ENCODE results near the gene PRRX2. TPM values are rescaled to one million over a fixed set of nuclear protein-coding genes. Genes with fewer than 3 reads are reported as not detected.

PRRX2 gene
- polyA plus RNA-seq, 1 donor (not counting 4 experiments of a cell fraction or from before 2014, with no cell fraction given) = not detected

- TF ChIP-seq EZH2 (IDR thresholded peaks at IDR 0.05; ENCODE audit: low read length) = no peak
Observed at GRCh38 chr9:129671065-129671464, 5.6 kb downstream of the PRRX2 start.

GRCh38 chr9:129671519-129671918 lies 6.1 kb downstream of the PRRX2 start:
- H2AFZ ChIP-seq (ENCODE audit: control insufficient read depth, low read length) = no peak overlapping the region
- no peak for TF ChIP-seq CTCF (optimal IDR thresholded peaks at IDR 0.05 in 1 of 3, IDR thresholded peaks at IDR 0.05 in 1 of 3, conservative IDR thresholded peaks at IDR 0.05 in 1 of 3; ENCODE audit: extremely low read depth in 1 of 3, insufficient read depth in 2 of 3, low read length in 3 of 3)
- TF ChIP-seq EZH2 (IDR thresholded peaks at IDR 0.05; ENCODE audit: low read length) = no peak
- H3K36me3 ChIP-seq (ENCODE audit: control insufficient read depth in 2 of 2, extremely low read depth in 1 of 2, insufficient read depth in 2 of 2, low read length in 2 of 2) = no peaks in the 10 kb centered on the region
- H3K9ac ChIP-seq (ENCODE audit: control insufficient read depth, extremely low read depth, insufficient read depth, low read length) = no peak overlapping the region
- H3K4me2 ChIP-seq (ENCODE audit: control insufficient read depth, extremely low read depth, insufficient read depth, low read depth, low read length) = no peak overlapping the region
- no peak overlapping the region for H3K27ac ChIP-seq (ENCODE audit: control insufficient read depth, insufficient read depth, low read length)
- no peaks in the 10 kb centered on the region for H4K20me1 ChIP-seq (ENCODE audit: control insufficient read depth, extremely low read depth, insufficient read depth, low read length)
- peaks cover 35% of the 10 kb centered on the region for H3K27me3 ChIP-seq (ENCODE audit: control insufficient read depth, extremely low read depth, insufficient read depth, low read length)
- H3K9me1 ChIP-seq (ENCODE audit: control insufficient read depth, extremely low read depth, insufficient read depth, low read length) = no peaks in the 10 kb centered on the region
- no peak overlapping the region for H3K4me3 ChIP-seq (ENCODE audit: control insufficient read depth in 2 of 3, extremely low read depth in 1 of 3, insufficient read depth in 2 of 3, low read depth in 1 of 3, low read length in 3 of 3)
- H3K9me3 ChIP-seq (ENCODE audit: control insufficient read depth, low read depth, low read length) = no peaks in the 10 kb centered on the region
- no peaks in the 10 kb centered on the region for H3K79me2 ChIP-seq (ENCODE audit: control insufficient read depth, insufficient read depth, low read length)
- dilution Hi-C loops (cut with MboI; ENCODE audit: extremely low pct_ligation_motif_present, low sequenced_read_pairs) = no loop called here
- FAIRE-seq (no peak), DNase-seq (ENCODE audit: low read depth, low spot score) (no peak)
- H3K4me1 ChIP-seq (ENCODE audit: control insufficient read depth, extremely low read depth, insufficient read depth, low read length) = peaks cover 3% of the 10 kb centered on the region

More at GRCh38 chr9:129671065-129671464, 5.6 kb downstream of the PRRX2 start:
- H3K9me3 ChIP-seq (ENCODE audit: control insufficient read depth, low read depth, low read length) = no peaks in the 10 kb centered on the region
- no peaks in the 10 kb centered on the region for H3K36me3 ChIP-seq (ENCODE audit: control insufficient read depth in 2 of 2, extremely low read depth in 1 of 2, insufficient read depth in 2 of 2, low read length in 2 of 2)
- no peaks in the 10 kb centered on the region for H3K79me2 ChIP-seq (ENCODE audit: control insufficient read depth, insufficient read depth, low read length)
- H3K4me1 ChIP-seq (ENCODE audit: control insufficient read depth, extremely low read depth, insufficient read depth, low read length) = peaks cover 3% of the 10 kb centered on the region
- H3K27ac ChIP-seq (ENCODE audit: control insufficient read depth, insufficient read depth, low read length) = no peak overlapping the region
- dilution Hi-C loops (cut with MboI; ENCODE audit: extremely low pct_ligation_motif_present, low sequenced_read_pairs) = no loop called here
- H3K4me2 ChIP-seq (ENCODE audit: control insufficient read depth, extremely low read depth, insufficient read depth, low read depth, low read length) = no peak overlapping the region
- no peak overlapping the region for H3K4me3 ChIP-seq (ENCODE audit: control insufficient read depth in 2 of 3, extremely low read depth in 1 of 3, insufficient read depth in 2 of 3, low read depth in 1 of 3, low read length in 3 of 3)
- no peak for FAIRE-seq
- no peaks in the 10 kb centered on the region for H3K9me1 ChIP-seq (ENCODE audit: control insufficient read depth, extremely low read depth, insufficient read depth, low read length)
- no peak overlapping the region for H2AFZ ChIP-seq (ENCODE audit: control insufficient read depth, low read length)
- peaks cover 35% of the 10 kb centered on the region for H3K27me3 ChIP-seq (ENCODE audit: control insufficient read depth, extremely low read depth, insufficient read depth, low read length)
- H3K9ac ChIP-seq (ENCODE audit: control insufficient read depth, extremely low read depth, insufficient read depth, low read length) = no peak overlapping the region
- no peak for DNase-seq (ENCODE audit: low read depth, low spot score)
- no peaks in the 10 kb centered on the region for H4K20me1 ChIP-seq (ENCODE audit: control insufficient read depth, extremely low read depth, insufficient read depth, low read length)

- Histone ChIP-seq H4K20me1 (ENCODE audit: control insufficient read depth, extremely low read depth, insufficient read depth, low read length) (no peaks in the 10 kb centered on the region), H3K9me3 (ENCODE audit: control insufficient read depth, low read depth, low read length) (no peaks in the 10 kb centered on the region), H3K27ac (ENCODE audit: control insufficient read depth, insufficient read depth, low read length) (no peak overlapping the region), H3K9me1 (ENCODE audit: control insufficient read depth, extremely low read depth, insufficient read depth, low read length) (no peaks in the 10 kb centered on the region), H3K4me1 (ENCODE audit: control insufficient read depth, extremely low read depth, insufficient read depth, low read length) (peaks cover 3% of the 10 kb centered on the region), H3K79me2 (ENCODE audit: control insufficient read depth, insufficient read depth, low read length) (no peaks in the 10 kb centered on the region), H3K4me2 (ENCODE audit: control insufficient read depth, extremely low read depth, insufficient read depth, low read depth, low read length) (no peak overlapping the region), H2AFZ (ENCODE audit: control insufficient read depth, low read length) (no peak overlapping the region), H3K36me3 (ENCODE audit: control insufficient read depth in 2 of 2, extremely low read depth in 1 of 2, insufficient read depth in 2 of 2, low read length in 2 of 2) (no peaks in the 10 kb centered on the region), H3K9ac (ENCODE audit: control insufficient read depth, extremely low read depth, insufficient read depth, low read length) (no peak overlapping the region), H3K27me3 (ENCODE audit: control insufficient read depth, extremely low read depth, insufficient read depth, low read length) (peaks cover 34% of the 10 kb centered on the region), H3K4me3 (ENCODE audit: control insufficient read depth in 2 of 3, extremely low read depth in 1 of 3, insufficient read depth in 2 of 3, low read depth in 1 of 3, low read length in 3 of 3) (no peak overlapping the region)
- DNase-seq (ENCODE audit: low read depth, low spot score) (no peak), FAIRE-seq (no peak)
- TF ChIP-seq EZH2 (IDR thresholded peaks at IDR 0.05; ENCODE audit: low read length) (no peak), CTCF (optimal IDR thresholded peaks at IDR 0.05 in 1 of 3, IDR thresholded peaks at IDR 0.05 in 1 of 3, conservative IDR thresholded peaks at IDR 0.05 in 1 of 3; ENCODE audit: extremely low read depth in 1 of 3, insufficient read depth in 2 of 3, low read length in 3 of 3) (no peak)
- dilution Hi-C loops (cut with MboI; ENCODE audit: extremely low pct_ligation_motif_present, low sequenced_read_pairs) = no loop called here
Observed at GRCh38 chr9:129672702-129673101, 7.3 kb downstream of the PRRX2 start.
